Uterus (tissue), 2 donors: ENCODE data around the gene VN1R4.
"Not testable (repeated sequence)": the region's sequence is repeated elsewhere in the genome, so short reads cannot be mapped to it uniquely, and the experiment has no call there.

Experiments used
- CTCF ChIP-seq, 4 experiments: fragments of 200-600 bp in 2 of 4; fragments of 450-650 bp in 2 of 4; sonication (generic) in 2 of 4; IDR thresholded peaks; one replicate each; pipeline ENCODE4 v1.5.1; 2016 to 2019; ENCODE audit warnings: antibody characterized with exemption in 4 of 4, mild to moderate bottlenecking in 2 of 4, moderate library complexity in 1 of 4
- POLR2A ChIP-seq, 2 donors: fragments of 450-650 bp; IDR thresholded peaks; one replicate each; pipeline ENCODE4 v1.6.1; 2016; ENCODE audit warnings: antibody characterized with exemption in 2 of 2, mild to moderate bottlenecking in 1 of 2, moderate library complexity in 1 of 2

GRCh38 chr19:53257715-53258342 lies 9.7 kb downstream of the VN1R4 start, which contains the start of gene VN1R2:
- TF ChIP-seq CTCF, POLR2A (IDR thresholded peaks at IDR 0.05): not testable (repeated sequence)
